ENCODE results near the gene MCC.

The MCC gene

DNA sequence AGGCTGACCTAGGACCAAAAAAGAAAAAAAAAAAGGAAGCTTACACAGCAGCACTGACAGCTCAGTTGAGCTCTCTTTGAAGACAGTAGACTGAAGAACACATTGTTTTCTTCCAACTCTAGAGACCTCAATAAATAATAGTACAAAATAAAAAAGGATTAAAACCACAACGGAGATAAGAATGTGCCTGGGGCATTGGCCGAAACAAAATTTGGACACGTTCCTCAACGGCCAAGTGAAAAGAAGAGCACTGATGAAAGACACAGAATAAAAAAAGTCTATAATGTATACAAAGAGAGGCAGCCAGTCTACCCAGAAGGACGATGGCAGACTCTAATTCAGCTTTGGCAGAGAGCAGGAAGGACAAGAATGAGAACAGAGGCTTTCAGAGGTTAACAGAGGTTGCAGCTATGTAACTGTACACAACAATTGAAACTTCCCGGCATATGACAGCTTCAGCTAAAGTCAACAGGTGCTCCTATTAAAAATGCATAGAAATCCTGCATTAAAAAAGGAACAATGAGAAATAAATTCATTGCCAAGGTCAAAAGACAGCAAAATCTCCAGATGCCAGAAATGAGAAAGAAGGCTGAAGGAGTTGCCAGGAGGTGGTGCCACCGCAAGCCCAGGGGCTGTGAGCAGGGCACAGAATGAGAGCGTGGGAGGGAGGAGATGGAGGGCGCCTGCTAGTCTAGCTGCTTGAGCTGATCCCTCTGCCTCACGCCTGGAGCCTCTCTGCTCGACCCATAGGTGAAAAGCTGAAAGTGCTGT lies 397.7 kb downstream of the MCC start:
- Histone ChIP-seq H3K27me3 (ENCODE audit: low read length) (no peaks in the 10 kb centered on the region), H2AFZ (ENCODE audit: low read depth, low read length, severe bottlenecking) (no peak overlapping the region), H3K9ac (ENCODE audit: low read length) (no peak overlapping the region), H4K20me1 (ENCODE audit: low read depth, low read length) (no peaks in the 10 kb centered on the region), H3F3A (ENCODE audit: insufficient read depth) (no peaks in the 10 kb centered on the region), H3K27ac (ENCODE audit: low read depth, low read length) (no peak overlapping the region), H3K4me2 (ENCODE audit: low read depth, low read length, poor library complexity, severe bottlenecking) (no peak overlapping the region), H3K9me3 (ENCODE audit: insufficient read depth, low read length) (no peaks in the 10 kb centered on the region), H3K4me3 (ENCODE audit: insufficient read depth, low read length, poor library complexity, severe bottlenecking) (no peak overlapping the region), H3K79me2 (ENCODE audit: insufficient read depth, low read length) (no peaks in the 10 kb centered on the region), H3K36me3 (ENCODE audit: low read length) (no peaks in the 10 kb centered on the region), H3K9me2 (replicated peaks; ENCODE audit: insufficient read depth, low read length) (no peaks in the 10 kb centered on the region)
- TF ChIP-seq EZH2phosphoT487 (conservative IDR thresholded peaks at IDR 0.05; ENCODE audit: low read length), result no peak

DNA sequence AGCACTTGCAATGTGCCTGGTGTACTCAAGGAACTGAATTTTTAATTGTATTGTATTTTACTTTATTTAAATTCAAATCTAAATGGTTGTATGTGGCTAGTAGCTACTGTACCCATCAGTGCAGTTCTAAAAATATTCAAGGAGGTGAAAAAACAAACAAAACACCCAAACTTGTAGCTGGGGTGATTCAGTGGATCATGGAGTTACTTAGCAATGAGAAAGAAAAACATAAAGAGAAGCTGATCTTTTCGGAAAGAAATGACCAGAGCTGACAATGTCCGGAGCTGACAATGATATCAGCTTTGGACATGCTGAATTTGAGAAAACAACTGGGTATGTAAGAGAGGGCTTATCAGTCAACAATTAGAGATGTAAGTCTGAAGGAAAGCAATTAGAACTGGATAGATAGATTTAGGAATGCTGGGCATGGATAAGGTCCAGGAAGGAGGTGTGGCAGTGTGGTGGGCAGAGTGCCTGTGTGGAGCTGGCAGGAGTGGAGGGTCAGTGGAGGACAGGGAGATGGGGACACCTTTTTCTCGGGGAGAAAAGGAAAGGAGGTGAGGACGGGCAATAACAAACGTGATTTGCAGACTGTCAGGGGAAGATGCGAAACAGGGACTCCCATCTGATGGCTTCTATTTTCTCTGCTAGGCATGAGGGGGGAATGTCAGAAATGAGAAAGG lies 398.5 kb downstream of the MCC start:
- no peak overlapping the region for H3K27ac ChIP-seq (ENCODE audit: low read depth, low read length)
- TF ChIP-seq, protein P1, sequence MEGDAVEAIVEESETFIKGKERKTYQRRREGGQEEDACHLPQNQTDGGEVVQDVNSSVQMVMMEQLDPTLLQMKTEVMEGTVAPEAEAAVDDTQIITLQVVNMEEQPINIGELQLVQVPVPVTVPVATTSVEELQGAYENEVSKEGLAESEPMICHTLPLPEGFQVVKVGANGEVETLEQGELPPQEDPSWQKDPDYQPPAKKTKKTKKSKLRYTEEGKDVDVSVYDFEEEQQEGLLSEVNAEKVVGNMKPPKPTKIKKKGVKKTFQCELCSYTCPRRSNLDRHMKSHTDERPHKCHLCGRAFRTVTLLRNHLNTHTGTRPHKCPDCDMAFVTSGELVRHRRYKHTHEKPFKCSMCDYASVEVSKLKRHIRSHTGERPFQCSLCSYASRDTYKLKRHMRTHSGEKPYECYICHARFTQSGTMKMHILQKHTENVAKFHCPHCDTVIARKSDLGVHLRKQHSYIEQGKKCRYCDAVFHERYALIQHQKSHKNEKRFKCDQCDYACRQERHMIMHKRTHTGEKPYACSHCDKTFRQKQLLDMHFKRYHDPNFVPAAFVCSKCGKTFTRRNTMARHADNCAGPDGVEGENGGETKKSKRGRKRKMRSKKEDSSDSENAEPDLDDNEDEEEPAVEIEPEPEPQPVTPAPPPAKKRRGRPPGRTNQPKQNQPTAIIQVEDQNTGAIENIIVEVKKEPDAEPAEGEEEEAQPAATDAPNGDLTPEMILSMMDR (IDR thresholded peaks at IDR 0.05; ENCODE audit: insufficient read depth, low read length, poor library complexity, severe bottlenecking), result no peak
- TF ChIP-seq EZH2phosphoT487 (conservative IDR thresholded peaks at IDR 0.05; ENCODE audit: low read length), result no peak

DNA sequence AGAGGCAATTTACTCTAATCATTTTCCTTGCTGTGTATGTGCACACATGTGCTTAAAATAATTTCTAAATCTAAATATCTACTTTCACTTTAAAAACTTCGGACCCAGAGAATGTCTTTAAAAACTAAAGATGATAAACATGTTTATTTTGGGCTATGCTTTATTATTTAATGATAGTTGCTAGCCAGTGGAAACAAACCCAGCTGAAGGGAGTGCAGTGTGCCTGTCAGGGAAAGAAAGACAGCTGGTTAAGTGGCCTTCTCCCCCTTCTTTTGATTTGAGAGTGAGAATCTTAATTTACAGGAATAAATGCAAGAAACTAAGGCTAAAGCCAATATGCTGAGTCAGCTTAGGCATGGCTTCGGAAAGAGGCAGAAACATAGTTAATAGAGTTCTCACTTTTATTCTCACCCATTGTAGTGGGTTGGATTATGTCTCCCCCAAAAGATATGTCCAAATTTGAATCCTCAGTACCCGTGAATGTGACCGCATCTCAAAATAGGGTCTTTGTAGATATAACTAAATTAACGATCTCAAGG lies 400.2 kb downstream of the MCC start:
- Histone ChIP-seq H4K20me1 (ENCODE audit: low read depth, low read length) (no peaks in the 10 kb centered on the region), H3K79me2 (ENCODE audit: insufficient read depth, low read length) (no peaks in the 10 kb centered on the region), H3K9ac (ENCODE audit: low read length) (no peak overlapping the region), H3K4me3 (ENCODE audit: insufficient read depth, low read length, poor library complexity, severe bottlenecking) (no peak overlapping the region), H3F3A (ENCODE audit: insufficient read depth) (no peaks in the 10 kb centered on the region), H3K9me3 (ENCODE audit: insufficient read depth, low read length) (no peaks in the 10 kb centered on the region), H2AFZ (ENCODE audit: low read depth, low read length, severe bottlenecking) (no peak overlapping the region), H3K27ac (ENCODE audit: low read depth, low read length) (no peak overlapping the region), H3K9me2 (replicated peaks; ENCODE audit: insufficient read depth, low read length) (no peaks in the 10 kb centered on the region), H3K4me2 (ENCODE audit: low read depth, low read length, poor library complexity, severe bottlenecking) (no peak overlapping the region), H3K27me3 (ENCODE audit: low read length) (no peaks in the 10 kb centered on the region), H3K36me3 (ENCODE audit: low read length) (no peaks in the 10 kb centered on the region)
- no peak for TF ChIP-seq EZH2phosphoT487 (conservative IDR thresholded peaks at IDR 0.05; ENCODE audit: low read length)
- TF ChIP-seq, protein P1 (IDR thresholded peaks at IDR 0.05; ENCODE audit: insufficient read depth, low read length, poor library complexity, severe bottlenecking), result no peak

More for the DNA sequence above, 398.5 kb downstream of the MCC start:
- H3K27me3 ChIP-seq (ENCODE audit: low read length), result no peaks in the 10 kb centered on the region
- no peak overlapping the region for H3K9ac ChIP-seq (ENCODE audit: low read length)
- no peaks in the 10 kb centered on the region for H3K9me2 ChIP-seq (replicated peaks; ENCODE audit: insufficient read depth, low read length)
- no peak overlapping the region for H2AFZ ChIP-seq (ENCODE audit: low read depth, low read length, severe bottlenecking)
- H3K79me2 ChIP-seq (ENCODE audit: insufficient read depth, low read length), result no peaks in the 10 kb centered on the region
- no peak overlapping the region for H3K4me3 ChIP-seq (ENCODE audit: insufficient read depth, low read length, poor library complexity, severe bottlenecking)
- H4K20me1 ChIP-seq (ENCODE audit: low read depth, low read length), result no peaks in the 10 kb centered on the region
- no peaks in the 10 kb centered on the region for H3K9me3 ChIP-seq (ENCODE audit: insufficient read depth, low read length)
- no peak overlapping the region for H3K4me2 ChIP-seq (ENCODE audit: low read depth, low read length, poor library complexity, severe bottlenecking)
- no peaks in the 10 kb centered on the region for H3K36me3 ChIP-seq (ENCODE audit: low read length)
- no peaks in the 10 kb centered on the region for H3F3A ChIP-seq (ENCODE audit: insufficient read depth)
